DND-41 (cell line): ENCODE measurements around the gene ODF2L.

Experiments used
- EZH2 ChIP-seq: IDR thresholded peaks from 3 replicates; pipeline ENCODE4 v1.6.1; 2012; ENCODE audit warnings: borderline replicate concordance, low read depth, mild to moderate bottlenecking, moderate library complexity, low read length, inconsistent platforms; ENCODE audit not compliant: severe bottlenecking
- TF ChIP-seq, protein P1 (sequence below): IDR thresholded peaks from 2 replicates; pipeline ENCODE4 v1.5.1; 2012; ENCODE audit warnings: borderline replicate concordance, low read length, moderate library complexity, mild to moderate bottlenecking; ENCODE audit not compliant: poor library complexity, severe bottlenecking; ENCODE audit errors: extremely low read depth

DNA sequence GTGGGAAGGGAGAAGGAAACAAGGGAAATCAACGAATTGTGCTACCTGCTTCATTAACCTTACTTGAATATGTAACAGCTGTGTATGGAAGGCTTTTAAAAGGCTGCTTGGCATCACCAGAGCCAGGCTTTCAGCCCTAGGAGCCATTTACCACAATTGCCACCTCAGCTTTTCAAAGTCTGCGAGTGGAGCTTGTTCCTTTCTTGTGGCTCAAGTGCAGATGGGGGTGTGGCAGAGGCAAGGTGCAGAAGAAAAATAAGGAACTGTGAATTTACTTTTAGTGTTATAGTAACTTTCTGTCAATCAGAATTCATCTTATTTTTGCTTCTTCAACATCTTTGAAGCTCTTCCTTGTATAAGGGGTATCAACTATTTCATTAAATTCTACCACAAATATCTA lies 45.5 kb upstream of the ODF2L start:
- TF ChIP-seq, protein P1, sequence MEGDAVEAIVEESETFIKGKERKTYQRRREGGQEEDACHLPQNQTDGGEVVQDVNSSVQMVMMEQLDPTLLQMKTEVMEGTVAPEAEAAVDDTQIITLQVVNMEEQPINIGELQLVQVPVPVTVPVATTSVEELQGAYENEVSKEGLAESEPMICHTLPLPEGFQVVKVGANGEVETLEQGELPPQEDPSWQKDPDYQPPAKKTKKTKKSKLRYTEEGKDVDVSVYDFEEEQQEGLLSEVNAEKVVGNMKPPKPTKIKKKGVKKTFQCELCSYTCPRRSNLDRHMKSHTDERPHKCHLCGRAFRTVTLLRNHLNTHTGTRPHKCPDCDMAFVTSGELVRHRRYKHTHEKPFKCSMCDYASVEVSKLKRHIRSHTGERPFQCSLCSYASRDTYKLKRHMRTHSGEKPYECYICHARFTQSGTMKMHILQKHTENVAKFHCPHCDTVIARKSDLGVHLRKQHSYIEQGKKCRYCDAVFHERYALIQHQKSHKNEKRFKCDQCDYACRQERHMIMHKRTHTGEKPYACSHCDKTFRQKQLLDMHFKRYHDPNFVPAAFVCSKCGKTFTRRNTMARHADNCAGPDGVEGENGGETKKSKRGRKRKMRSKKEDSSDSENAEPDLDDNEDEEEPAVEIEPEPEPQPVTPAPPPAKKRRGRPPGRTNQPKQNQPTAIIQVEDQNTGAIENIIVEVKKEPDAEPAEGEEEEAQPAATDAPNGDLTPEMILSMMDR, result no peak
- TF ChIP-seq EZH2, result no peak
